ENCODE measurements around the gene TBC1D14.

TBC1D14 gene

DNA sequence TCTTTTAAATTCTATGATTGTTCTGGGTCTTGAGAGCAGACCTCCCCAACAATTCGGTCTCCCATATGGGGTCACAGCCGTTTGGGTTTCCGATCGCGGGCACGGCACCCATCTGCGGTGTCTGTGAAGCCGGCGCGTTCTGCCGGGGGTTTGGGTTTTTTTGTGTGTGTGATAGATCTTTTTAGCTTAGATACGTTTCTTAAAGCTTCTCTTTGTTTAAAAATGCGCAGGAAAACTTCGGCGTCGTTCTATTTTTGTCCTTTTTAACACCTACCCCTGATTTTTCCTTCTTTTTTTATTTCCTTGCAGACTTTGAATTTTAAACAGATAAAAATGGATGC, 34.2 kb downstream of the TBC1D14 start:
- ATAC-seq, result no peak
- TF ChIP-seq CSDC2 (CRISPR knock-in tag; IDR thresholded peaks at IDR 0.05) (no peak), GLIS3 (CRISPR knock-in tag; IDR thresholded peaks at IDR 0.05) (no peak), TOX (CRISPR knock-in tag; IDR thresholded peaks at IDR 0.05; ENCODE audit: borderline replicate concordance) (no peak), ZC3H10 (CRISPR knock-in tag; IDR thresholded peaks at IDR 0.05) (no peak)

DNA sequence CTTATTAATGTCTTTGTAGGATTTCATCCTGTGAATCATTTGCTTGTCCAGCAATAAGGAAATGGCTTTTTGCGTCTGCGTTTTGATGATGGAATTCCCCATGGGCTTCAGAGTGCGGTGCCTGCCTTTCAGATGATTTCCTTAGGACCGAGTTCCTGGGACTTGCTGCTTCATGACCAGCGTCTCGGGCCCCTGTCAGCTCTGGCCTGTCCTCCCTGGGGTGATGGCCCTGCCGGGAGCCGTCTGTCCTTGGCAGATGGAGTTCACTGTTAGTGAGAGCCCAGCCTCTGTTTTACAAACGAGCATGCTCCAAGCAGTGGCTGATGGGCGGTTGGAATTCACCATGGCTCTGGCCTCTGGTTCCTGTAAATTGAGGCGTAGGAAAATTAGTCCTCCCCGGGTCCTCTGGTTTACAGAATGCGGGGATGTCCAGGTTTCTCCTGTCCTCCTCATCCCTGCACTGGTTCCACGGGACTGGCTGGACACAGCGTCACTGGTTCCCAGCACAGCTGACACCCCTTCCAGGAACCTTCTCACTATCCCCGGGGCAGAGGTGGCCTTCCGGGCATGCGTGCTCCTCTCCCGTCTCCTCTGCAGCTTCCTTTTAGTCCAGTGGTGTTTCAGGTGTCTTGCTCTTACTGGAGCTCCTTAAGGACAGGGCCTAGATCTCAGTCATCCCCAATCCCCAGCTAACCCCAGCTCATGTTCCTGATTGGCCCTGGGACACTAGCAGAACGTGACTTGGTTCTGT, 34.9 kb downstream of the TBC1D14 start:
- ATAC-seq, result no peak
- TF ChIP-seq, protein P1, sequence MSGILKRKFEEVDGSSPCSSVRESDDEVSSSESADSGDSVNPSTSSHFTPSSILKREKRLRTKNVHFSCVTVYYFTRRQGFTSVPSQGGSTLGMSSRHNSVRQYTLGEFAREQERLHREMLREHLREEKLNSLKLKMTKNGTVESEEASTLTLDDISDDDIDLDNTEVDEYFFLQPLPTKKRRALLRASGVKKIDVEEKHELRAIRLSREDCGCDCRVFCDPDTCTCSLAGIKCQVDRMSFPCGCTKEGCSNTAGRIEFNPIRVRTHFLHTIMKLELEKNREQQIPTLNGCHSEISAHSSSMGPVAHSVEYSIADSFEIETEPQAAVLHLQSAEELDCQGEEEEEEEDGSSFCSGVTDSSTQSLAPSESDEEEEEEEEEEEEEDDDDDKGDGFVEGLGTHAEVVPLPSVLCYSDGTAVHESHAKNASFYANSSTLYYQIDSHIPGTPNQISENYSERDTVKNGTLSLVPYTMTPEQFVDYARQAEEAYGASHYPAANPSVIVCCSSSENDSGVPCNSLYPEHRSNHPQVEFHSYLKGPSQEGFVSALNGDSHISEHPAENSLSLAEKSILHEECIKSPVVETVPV (CRISPR knock-in tag; IDR thresholded peaks at IDR 0.05), result no peak
- TF ChIP-seq CSDC2 (CRISPR knock-in tag; IDR thresholded peaks at IDR 0.05) (no peak), ZNF70 (CRISPR knock-in tag; IDR thresholded peaks at IDR 0.05) (no peak), ESRRG (CRISPR knock-in tag; IDR thresholded peaks at IDR 0.05) (no peak), PPARA (CRISPR knock-in tag; IDR thresholded peaks at IDR 0.05; ENCODE audit: borderline replicate concordance) (no peak), ZNF565 (CRISPR knock-in tag; conservative IDR thresholded peaks at IDR 0.05; ENCODE audit: low read depth) (no peak), ZC3H10 (CRISPR knock-in tag; IDR thresholded peaks at IDR 0.05) (no peak)
- TF ChIP-seq, protein P2, sequence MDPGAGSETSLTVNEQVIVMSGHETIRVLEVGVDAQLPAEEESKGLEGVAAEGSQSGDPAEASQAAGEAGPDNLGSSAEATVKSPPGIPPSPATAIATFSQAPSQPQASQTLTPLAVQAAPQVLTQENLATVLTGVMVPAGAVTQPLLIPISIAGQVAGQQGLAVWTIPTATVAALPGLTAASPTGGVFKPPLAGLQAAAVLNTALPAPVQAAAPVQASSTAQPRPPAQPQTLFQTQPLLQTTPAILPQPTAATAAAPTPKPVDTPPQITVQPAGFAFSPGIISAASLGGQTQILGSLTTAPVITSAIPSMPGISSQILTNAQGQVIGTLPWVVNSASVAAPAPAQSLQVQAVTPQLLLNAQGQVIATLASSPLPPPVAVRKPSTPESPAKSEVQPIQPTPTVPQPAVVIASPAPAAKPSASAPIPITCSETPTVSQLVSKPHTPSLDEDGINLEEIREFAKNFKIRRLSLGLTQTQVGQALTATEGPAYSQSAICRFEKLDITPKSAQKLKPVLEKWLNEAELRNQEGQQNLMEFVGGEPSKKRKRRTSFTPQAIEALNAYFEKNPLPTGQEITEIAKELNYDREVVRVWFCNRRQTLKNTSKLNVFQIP (CRISPR knock-in tag; IDR thresholded peaks at IDR 0.05; ENCODE audit: borderline replicate concordance, low read depth), result no peak
- TF ChIP-seq, protein P3, sequence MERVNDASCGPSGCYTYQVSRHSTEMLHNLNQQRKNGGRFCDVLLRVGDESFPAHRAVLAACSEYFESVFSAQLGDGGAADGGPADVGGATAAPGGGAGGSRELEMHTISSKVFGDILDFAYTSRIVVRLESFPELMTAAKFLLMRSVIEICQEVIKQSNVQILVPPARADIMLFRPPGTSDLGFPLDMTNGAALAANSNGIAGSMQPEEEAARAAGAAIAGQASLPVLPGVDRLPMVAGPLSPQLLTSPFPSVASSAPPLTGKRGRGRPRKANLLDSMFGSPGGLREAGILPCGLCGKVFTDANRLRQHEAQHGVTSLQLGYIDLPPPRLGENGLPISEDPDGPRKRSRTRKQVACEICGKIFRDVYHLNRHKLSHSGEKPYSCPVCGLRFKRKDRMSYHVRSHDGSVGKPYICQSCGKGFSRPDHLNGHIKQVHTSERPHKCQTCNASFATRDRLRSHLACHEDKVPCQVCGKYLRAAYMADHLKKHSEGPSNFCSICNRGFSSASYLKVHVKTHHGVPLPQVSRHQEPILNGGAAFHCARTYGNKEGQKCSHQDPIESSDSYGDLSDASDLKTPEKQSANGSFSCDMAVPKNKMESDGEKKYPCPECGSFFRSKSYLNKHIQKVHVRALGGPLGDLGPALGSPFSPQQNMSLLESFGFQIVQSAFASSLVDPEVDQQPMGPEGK (CRISPR knock-in tag; IDR thresholded peaks at IDR 0.05; ENCODE audit: borderline replicate concordance), result no peak
- TF ChIP-seq, protein P4, sequence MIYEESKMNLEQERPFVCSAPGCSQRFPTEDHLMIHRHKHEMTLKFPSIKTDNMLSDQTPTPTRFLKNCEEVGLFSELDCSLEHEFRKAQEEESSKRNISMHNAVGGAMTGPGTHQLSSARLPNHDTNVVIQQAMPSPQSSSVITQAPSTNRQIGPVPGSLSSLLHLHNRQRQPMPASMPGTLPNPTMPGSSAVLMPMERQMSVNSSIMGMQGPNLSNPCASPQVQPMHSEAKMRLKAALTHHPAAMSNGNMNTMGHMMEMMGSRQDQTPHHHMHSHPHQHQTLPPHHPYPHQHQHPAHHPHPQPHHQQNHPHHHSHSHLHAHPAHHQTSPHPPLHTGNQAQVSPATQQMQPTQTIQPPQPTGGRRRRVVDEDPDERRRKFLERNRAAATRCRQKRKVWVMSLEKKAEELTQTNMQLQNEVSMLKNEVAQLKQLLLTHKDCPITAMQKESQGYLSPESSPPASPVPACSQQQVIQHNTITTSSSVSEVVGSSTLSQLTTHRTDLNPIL (CRISPR knock-in tag; IDR thresholded peaks at IDR 0.05; ENCODE audit: low read depth), result no peak

DNA sequence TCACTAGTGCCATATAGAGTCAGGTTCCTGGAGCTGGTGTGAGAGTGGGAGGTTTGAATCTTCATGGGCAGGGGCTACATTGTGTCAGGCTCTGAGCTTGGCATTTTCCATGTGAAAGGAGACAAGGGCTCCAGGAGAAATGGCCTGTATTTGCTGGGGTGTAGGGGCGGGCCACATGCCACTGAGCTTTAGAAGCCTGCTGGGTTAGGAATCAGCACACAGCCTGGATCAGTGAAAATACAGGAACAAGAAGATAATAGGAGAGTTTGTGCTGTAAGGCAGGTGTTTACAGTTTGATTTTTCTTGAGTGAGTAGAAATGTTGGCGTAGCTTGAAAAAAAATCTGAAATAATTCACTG, 35.4 kb downstream of the TBC1D14 start:
- ATAC-seq, result no peak
- TF ChIP-seq PPARA (CRISPR knock-in tag; IDR thresholded peaks at IDR 0.05; ENCODE audit: borderline replicate concordance), result no peak
- TF ChIP-seq RARB (CRISPR knock-in tag; IDR thresholded peaks at IDR 0.05), result no peak
- TF ChIP-seq OSR1 (CRISPR knock-in tag; IDR thresholded peaks at IDR 0.05), result no peak
- TF ChIP-seq CSDC2 (CRISPR knock-in tag; IDR thresholded peaks at IDR 0.05), result no peak

DNA sequence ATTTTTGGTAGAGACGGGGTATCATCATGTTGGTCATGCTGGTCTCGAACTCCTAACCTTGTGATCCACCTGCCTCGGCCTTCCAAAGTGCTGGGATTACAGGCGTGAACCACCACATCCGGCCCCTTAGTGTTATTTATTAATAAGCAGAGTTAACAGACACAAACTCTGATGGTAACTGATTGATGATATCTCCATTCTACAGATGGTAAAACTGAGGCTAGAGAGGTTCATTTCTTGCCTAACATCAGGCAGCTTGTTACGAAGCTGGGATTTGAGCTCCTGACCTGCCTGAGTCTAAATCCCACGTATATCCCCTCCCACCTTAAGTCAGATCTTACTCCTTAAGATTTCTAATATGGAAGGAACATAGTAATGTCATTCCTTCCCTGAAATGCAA, 36.9 kb downstream of the TBC1D14 start:
- ATAC-seq, result no peak
- no peak for TF ChIP-seq ZNF565 (CRISPR knock-in tag; conservative IDR thresholded peaks at IDR 0.05; ENCODE audit: low read depth)

DNA sequence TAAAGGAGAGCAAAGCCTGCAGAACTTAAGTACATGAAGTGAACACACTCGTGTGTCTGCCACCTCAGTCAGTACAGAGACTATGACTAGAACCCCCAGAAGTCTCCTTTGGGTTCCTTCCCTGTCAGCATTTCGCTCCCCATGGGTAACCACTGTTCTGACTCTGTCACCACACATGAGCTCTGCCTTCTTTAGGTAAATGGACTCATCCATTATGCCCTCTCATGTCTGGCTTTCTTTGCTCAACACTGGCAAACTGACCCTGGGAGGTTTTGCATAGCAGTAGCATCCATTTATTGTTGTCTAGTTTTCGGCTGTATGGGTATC, 38.5 kb downstream of the TBC1D14 start:
- no peak for ATAC-seq
- TF ChIP-seq, protein P1 (CRISPR knock-in tag; IDR thresholded peaks at IDR 0.05), result no peak
- TF ChIP-seq TCF4 (CRISPR knock-in tag; IDR thresholded peaks at IDR 0.05; ENCODE audit: borderline replicate concordance) (no peak), ISL1 (CRISPR knock-in tag; IDR thresholded peaks at IDR 0.05) (no peak), CSDC2 (CRISPR knock-in tag; IDR thresholded peaks at IDR 0.05) (no peak), RARB (CRISPR knock-in tag; IDR thresholded peaks at IDR 0.05) (no peak), ESRRG (CRISPR knock-in tag; IDR thresholded peaks at IDR 0.05) (no peak), OSR1 (CRISPR knock-in tag; IDR thresholded peaks at IDR 0.05) (no peak), SNAI2 (CRISPR knock-in tag; IDR thresholded peaks at IDR 0.05) (no peak), ARNTL (CRISPR knock-in tag; IDR thresholded peaks at IDR 0.05; ENCODE audit: borderline replicate concordance, low read depth) (no peak), ZNF565 (CRISPR knock-in tag; conservative IDR thresholded peaks at IDR 0.05; ENCODE audit: low read depth) (no peak)
- TF ChIP-seq, protein P3 (CRISPR knock-in tag; IDR thresholded peaks at IDR 0.05; ENCODE audit: borderline replicate concordance), result no peak
- TF ChIP-seq, protein P5, sequence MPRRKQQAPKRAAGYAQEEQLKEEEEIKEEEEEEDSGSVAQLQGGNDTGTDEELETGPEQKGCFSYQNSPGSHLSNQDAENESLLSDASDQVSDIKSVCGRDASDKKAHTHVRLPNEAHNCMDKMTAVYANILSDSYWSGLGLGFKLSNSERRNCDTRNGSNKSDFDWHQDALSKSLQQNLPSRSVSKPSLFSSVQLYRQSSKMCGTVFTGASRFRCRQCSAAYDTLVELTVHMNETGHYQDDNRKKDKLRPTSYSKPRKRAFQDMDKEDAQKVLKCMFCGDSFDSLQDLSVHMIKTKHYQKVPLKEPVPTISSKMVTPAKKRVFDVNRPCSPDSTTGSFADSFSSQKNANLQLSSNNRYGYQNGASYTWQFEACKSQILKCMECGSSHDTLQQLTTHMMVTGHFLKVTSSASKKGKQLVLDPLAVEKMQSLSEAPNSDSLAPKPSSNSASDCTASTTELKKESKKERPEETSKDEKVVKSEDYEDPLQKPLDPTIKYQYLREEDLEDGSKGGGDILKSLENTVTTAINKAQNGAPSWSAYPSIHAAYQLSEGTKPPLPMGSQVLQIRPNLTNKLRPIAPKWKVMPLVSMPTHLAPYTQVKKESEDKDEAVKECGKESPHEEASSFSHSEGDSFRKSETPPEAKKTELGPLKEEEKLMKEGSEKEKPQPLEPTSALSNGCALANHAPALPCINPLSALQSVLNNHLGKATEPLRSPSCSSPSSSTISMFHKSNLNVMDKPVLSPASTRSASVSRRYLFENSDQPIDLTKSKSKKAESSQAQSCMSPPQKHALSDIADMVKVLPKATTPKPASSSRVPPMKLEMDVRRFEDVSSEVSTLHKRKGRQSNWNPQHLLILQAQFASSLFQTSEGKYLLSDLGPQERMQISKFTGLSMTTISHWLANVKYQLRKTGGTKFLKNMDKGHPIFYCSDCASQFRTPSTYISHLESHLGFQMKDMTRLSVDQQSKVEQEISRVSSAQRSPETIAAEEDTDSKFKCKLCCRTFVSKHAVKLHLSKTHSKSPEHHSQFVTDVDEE (CRISPR knock-in tag; IDR thresholded peaks at IDR 0.05), result no peak
- TF ChIP-seq, protein P4 (CRISPR knock-in tag; IDR thresholded peaks at IDR 0.05; ENCODE audit: low read depth), result no peak
